ENCODE results near the gene ZNF516. TPM values are rescaled to one million over a fixed set of nuclear protein-coding genes. Genes with fewer than 3 reads are reported as not detected.
"Not testable (repeated sequence)": the region's sequence is repeated elsewhere in the genome, so short reads cannot be mapped to it uniquely, and the experiment has no call there.

ZNF516 gene
- total RNA-seq, 1 experiment from 2014 or later = 8.2 TPM

GRCh38 chr18:76475450-76476194 is 19.4 kb downstream of the ZNF516 start:
- no peaks in the 10 kb centered on the region for H3K4me1 ChIP-seq
- no peak for DNase-seq
- H3K9me3 ChIP-seq (replicated peaks) = no peaks in the 10 kb centered on the region
- H3K27ac ChIP-seq = no peak overlapping the region
- H3K27me3 ChIP-seq = no peaks in the 10 kb centered on the region
- H3K36me3 ChIP-seq = no peaks in the 10 kb centered on the region
- no peak overlapping the region for H3K4me3 ChIP-seq

- no peak for DNase-seq
- no peak overlapping the region for H3K4me3 ChIP-seq
- no peaks in the 10 kb centered on the region for H3K27me3 ChIP-seq
- H3K27ac ChIP-seq = no peak overlapping the region
- H3K9me3 ChIP-seq (replicated peaks) = no peaks in the 10 kb centered on the region
- no peaks in the 10 kb centered on the region for H3K4me1 ChIP-seq
- H3K36me3 ChIP-seq = no peaks in the 10 kb centered on the region
These were observed 20.2 kb downstream of the ZNF516 start for GRCh38 chr18:76474824-76475223.

- not testable (repeated sequence) for H3K27me3 ChIP-seq; H3K36me3 ChIP-seq; DNase-seq; H3K9me3 ChIP-seq (replicated peaks); H3K27ac ChIP-seq; H3K4me1 ChIP-seq; H3K4me3 ChIP-seq
These were observed 21.5 kb downstream of the ZNF516 start for GRCh38 chr18:76473521-76473920.

GRCh38 chr18:76472829-76473228 is 22.2 kb downstream of the ZNF516 start:
- DNase-seq = no peak
- Histone ChIP-seq H3K9me3 (replicated peaks) (no peaks in the 10 kb centered on the region), H3K36me3 (no peaks in the 10 kb centered on the region), H3K4me1 (no peaks in the 10 kb centered on the region), H3K27ac (no peak overlapping the region), H3K27me3 (no peaks in the 10 kb centered on the region), H3K4me3 (no peak overlapping the region)

- Histone ChIP-seq H3K27ac (no peak overlapping the region), H3K9me3 (replicated peaks) (no peaks in the 10 kb centered on the region), H3K4me1 (no peaks in the 10 kb centered on the region), H3K27me3 (no peaks in the 10 kb centered on the region), H3K36me3 (no peaks in the 10 kb centered on the region), H3K4me3 (no peak overlapping the region)
- no peak for DNase-seq
These were observed 23.4 kb downstream of the ZNF516 start for GRCh38 chr18:76471593-76471992.

- Histone ChIP-seq H3K27ac (no peak overlapping the region), H3K4me3 (no peak overlapping the region), H3K9me3 (replicated peaks) (no peaks in the 10 kb centered on the region), H3K36me3 (no peaks in the 10 kb centered on the region), H3K4me1 (no peaks in the 10 kb centered on the region), H3K27me3 (no peaks in the 10 kb centered on the region)
- no peak for DNase-seq
These were observed 26.4 kb downstream of the ZNF516 start for GRCh38 chr18:76468345-76469304.

- DNase-seq = no peak
- Histone ChIP-seq H3K36me3 (no peaks in the 10 kb centered on the region), H3K27me3 (no peaks in the 10 kb centered on the region), H3K9me3 (replicated peaks) (no peaks in the 10 kb centered on the region), H3K4me1 (no peaks in the 10 kb centered on the region), H3K4me3 (no peak overlapping the region), H3K27ac (no peak overlapping the region)
These were observed 27.5 kb downstream of the ZNF516 start for GRCh38 chr18:76467371-76468190.

GRCh38 chr18:76466410-76466991 is 28.5 kb downstream of the ZNF516 start:
- DNase-seq = no peak
- Histone ChIP-seq H3K27me3 (no peaks in the 10 kb centered on the region), H3K36me3 (no peaks in the 10 kb centered on the region), H3K9me3 (replicated peaks) (no peaks in the 10 kb centered on the region), H3K4me3 (no peak overlapping the region), H3K4me1 (no peaks in the 10 kb centered on the region), H3K27ac (no peak overlapping the region)

- H3K27me3 ChIP-seq = no peaks in the 10 kb centered on the region
- H3K9me3 ChIP-seq (replicated peaks) = no peaks in the 10 kb centered on the region
- H3K4me3 ChIP-seq = no peak overlapping the region
- H3K36me3 ChIP-seq = no peaks in the 10 kb centered on the region
- DNase-seq = no peak
- H3K4me1 ChIP-seq = no peaks in the 10 kb centered on the region
- H3K27ac ChIP-seq = no peak overlapping the region
These were observed 29.2 kb downstream of the ZNF516 start for GRCh38 chr18:76465630-76466409.

- no peaks in the 10 kb centered on the region for H3K9me3 ChIP-seq (replicated peaks)
- no peak overlapping the region for H3K27ac ChIP-seq
- no peak for DNase-seq
- no peak overlapping the region for H3K4me3 ChIP-seq
- no peaks in the 10 kb centered on the region for H3K4me1 ChIP-seq
- H3K36me3 ChIP-seq = no peaks in the 10 kb centered on the region
- H3K27me3 ChIP-seq = no peaks in the 10 kb centered on the region
These were observed 30.5 kb downstream of the ZNF516 start for GRCh38 chr18:76464281-76465259.

- Histone ChIP-seq H3K36me3 (no peaks in the 10 kb centered on the region), H3K4me3 (no peak overlapping the region), H3K27ac (no peak overlapping the region), H3K27me3 (no peaks in the 10 kb centered on the region), H3K4me1 (no peaks in the 10 kb centered on the region), H3K9me3 (replicated peaks) (no peaks in the 10 kb centered on the region)
- no peak for DNase-seq
These were observed 31.2 kb downstream of the ZNF516 start for GRCh38 chr18:76463872-76464271.

GRCh38 chr18:76463358-76463757 is 31.7 kb downstream of the ZNF516 start:
- no peaks in the 10 kb centered on the region for H3K4me1 ChIP-seq
- H3K9me3 ChIP-seq (replicated peaks) = no peaks in the 10 kb centered on the region
- DNase-seq = no peak
- no peaks in the 10 kb centered on the region for H3K27me3 ChIP-seq
- no peak overlapping the region for H3K4me3 ChIP-seq
- no peak overlapping the region for H3K27ac ChIP-seq
- no peaks in the 10 kb centered on the region for H3K36me3 ChIP-seq

- Histone ChIP-seq H3K27me3 (no peaks in the 10 kb centered on the region), H3K27ac (no peak overlapping the region), H3K36me3 (no peaks in the 10 kb centered on the region), H3K4me3 (no peak overlapping the region), H3K9me3 (replicated peaks) (no peaks in the 10 kb centered on the region), H3K4me1 (no peaks in the 10 kb centered on the region)
- no peak for DNase-seq
These were observed 32.7 kb downstream of the ZNF516 start for GRCh38 chr18:76462326-76462694.
